ENCODE measurements around the gene BRINP3.

DNA sequence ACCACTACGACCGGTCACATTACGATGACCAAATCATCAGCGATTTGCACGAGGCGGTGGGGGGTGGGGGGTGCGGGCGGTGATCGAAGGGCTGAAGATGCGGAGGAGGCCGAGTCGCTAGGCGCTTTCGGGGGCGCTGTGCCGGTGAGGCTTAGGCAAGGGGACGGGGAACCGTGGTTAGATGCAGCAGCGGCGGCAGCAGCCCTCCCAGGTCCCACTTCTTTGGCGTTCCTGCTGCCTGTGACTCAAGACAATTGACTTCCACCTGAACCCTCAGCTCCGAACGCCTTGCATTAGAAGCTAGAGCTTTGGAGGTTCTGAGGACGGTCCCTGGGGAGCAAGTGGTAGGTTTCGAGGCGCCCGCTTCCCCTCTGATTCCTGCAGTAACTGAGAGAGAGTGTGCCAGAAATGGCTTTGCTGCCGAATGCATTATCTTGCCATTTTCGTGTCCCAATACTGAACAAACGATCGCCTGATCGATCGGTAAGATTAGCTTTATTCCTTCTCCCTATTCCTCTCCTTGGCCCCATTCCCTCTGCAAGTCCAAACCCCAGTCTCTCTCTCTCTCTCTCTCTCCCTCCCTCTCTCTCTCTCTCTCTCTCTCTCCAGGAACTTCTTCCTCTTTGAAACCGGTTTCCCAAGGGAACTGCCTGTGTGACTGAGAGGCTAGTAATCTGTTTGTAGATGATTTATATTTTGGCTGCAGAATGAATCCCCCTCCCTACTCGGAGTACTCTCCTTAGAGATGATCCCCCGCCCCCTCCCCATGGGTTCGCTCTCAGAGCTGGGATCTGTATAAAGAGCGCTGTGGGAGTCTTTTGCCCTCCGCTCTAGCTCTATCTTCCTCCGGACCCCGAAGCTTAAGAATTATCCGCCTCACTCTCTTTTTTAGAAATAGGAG is 735 bp upstream of the BRINP3 start:
- TF ChIP-seq CTCF (IDR thresholded peaks at IDR 0.05) (no peak), POLR2A (IDR thresholded peaks at IDR 0.05) (no peak)
